Activated CD8-positive, alpha-beta T cell treated with anti-CD3 and anti-CD28 coated beads, Interleukin-2, amount 10 ng/mL, durations not matched to agents 7 days and 5 days (primary cell): ENCODE measurements around the gene FIZ1. TPM values are rescaled to one million over a fixed set of nuclear protein-coding genes. Genes with fewer than 3 reads are reported as not detected.

Experiments
- ATAC-seq: fragments of 150-1000 bp; cut with Tn5 transposase; one replicate; pipeline ENCODE4 v1.10.0; 2021; ENCODE audit warnings: moderate library complexity
- CTCF ChIA-PET: fragments of 350-600 bp; sonication (Branson Sonifier 250); formaldehyde crosslinking; loops from one replicate; lab custom pipeline; 2021; ENCODE audit warnings: antibody characterized with exemption; lab: Charles Lee
- POLR2A ChIA-PET: fragments of 350-600 bp; sonication (Branson Sonifier 250); formaldehyde crosslinking; loops from one replicate; lab custom pipeline; 2021; ENCODE audit warnings: antibody characterized with exemption; lab: Charles Lee
- DNase-seq: peaks from one replicate; pipeline ENCODE4 v3.0.0-alpha.2; 2020
- H3K27ac Mint-ChIP-seq: one replicate; pipeline ENCODE4 v1.8.0; 2021; ENCODE audit warnings: mild to moderate bottlenecking, mixed read lengths
- H3K27me3 Mint-ChIP-seq: one replicate; pipeline ENCODE4 v1.8.0; 2021; ENCODE audit warnings: low read depth, mixed read lengths
- H3K36me3 Mint-ChIP-seq: one replicate; pipeline ENCODE4 v1.8.0; 2021; ENCODE audit warnings: low read depth, mixed read lengths
- H3K4me1 Mint-ChIP-seq: one replicate; pipeline ENCODE4 v1.8.0; 2021; ENCODE audit warnings: low read depth, mixed read lengths
- H3K4me3 Mint-ChIP-seq: one replicate; pipeline ENCODE4 v1.8.0; 2021; ENCODE audit warnings: mild to moderate bottlenecking, mixed read lengths
- H3K9me3 Mint-ChIP-seq: one replicate; pipeline ENCODE4 v1.8.0; 2022; ENCODE audit warnings: mixed read lengths; ENCODE audit not compliant: insufficient read depth
- total RNA-seq, 2 experiments: library from RNA; stranded (reverse); gene quantifications; one replicate each; pipeline ENCODE4 v1.2.3, GENCODE V29; 2021

The FIZ1 gene
- total RNA-seq, 2 experiments from 2014 or later = 13.6 to 13.7 TPM

DNA sequence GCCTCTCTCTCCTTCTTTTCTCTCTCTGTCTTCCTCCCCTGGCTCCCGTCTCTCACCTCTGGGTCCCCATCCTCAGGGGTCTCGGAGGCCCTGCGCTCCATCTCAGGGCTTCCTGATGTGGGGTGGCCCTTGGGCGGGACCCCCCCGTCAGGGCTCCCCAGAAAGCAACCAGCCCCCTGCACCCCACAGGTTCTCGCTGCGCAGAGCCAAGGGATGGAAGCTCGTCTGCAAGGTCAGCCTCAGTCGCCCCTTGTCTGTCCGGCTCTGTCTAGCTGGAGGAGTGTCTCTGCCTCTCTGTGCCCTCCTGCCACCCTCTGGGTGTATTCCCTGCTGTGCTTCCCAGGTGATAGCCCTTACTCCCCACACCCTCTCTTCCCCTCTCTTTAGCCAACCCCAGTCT lies 53.9 kb downstream of the FIZ1 start, which contains the start of gene SBK3:
TSS of gene SBK3 (minus strand) at position 101 of the 400 bp plus-strand sequence. CDS start at position 101, 0 bp downstream.
- Mint-ChIP-seq H3K27me3 (peaks cover 3% of the 10 kb centered on the region), H3K4me3 (no peak within 1 kb of the TSS), H3K4me1 (no peaks in the 10 kb centered on the region), H3K36me3 (no peaks in the 10 kb centered on the region), H3K27ac (no peak within 1 kb of the TSS), H3K9me3 (no peaks in the 10 kb centered on the region)
- ChIA-PET POLR2A (no interaction called here), CTCF (no interaction called here)
- no peak for ATAC-seq
- DNase-seq = no peak

DNA sequence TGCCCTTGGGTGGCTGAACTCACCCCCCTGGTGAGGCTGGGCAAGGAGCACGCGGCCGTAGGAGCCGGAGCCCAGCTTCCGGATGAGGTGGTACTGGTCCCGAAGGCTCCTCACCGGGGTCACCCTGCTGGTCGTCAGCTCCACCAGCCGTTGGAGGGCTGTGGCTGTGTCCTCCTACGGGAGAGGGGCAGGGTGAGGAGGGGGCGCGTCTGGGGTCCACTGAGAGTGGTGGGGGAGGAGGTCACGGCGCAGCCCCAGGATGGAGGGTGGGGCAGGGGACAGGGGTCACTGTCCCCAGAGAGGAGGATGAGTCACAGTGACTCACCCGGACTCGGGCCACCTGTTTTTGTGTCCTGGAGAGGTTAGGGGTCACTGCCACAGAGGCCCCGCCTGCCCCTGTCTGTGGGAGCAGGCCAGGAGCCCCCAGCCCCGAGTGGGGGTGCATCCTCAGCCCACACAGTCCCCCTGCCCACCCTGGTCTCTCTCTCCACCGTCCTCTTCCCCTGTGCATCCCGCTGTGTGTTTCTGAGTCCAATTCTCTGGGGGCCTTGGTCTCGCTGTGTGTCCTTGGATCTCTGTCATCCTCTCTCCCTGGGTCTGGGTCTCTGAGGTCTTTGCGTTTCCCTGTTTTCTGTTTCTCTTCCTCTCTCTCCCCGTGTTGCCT lies 54.4 kb downstream of the FIZ1 start:
- H3K36me3 Mint-ChIP-seq = no peaks in the 10 kb centered on the region
- H3K4me3 Mint-ChIP-seq = no peak overlapping the region
- H3K27ac Mint-ChIP-seq = no peak overlapping the region
- no peaks in the 10 kb centered on the region for H3K4me1 Mint-ChIP-seq
- DNase-seq (no peak), ATAC-seq (no peak)
- no peaks in the 10 kb centered on the region for H3K9me3 Mint-ChIP-seq
- ChIA-PET POLR2A (no interaction called here), CTCF (no interaction called here)
- peaks cover 3% of the 10 kb centered on the region for H3K27me3 Mint-ChIP-seq

DNA sequence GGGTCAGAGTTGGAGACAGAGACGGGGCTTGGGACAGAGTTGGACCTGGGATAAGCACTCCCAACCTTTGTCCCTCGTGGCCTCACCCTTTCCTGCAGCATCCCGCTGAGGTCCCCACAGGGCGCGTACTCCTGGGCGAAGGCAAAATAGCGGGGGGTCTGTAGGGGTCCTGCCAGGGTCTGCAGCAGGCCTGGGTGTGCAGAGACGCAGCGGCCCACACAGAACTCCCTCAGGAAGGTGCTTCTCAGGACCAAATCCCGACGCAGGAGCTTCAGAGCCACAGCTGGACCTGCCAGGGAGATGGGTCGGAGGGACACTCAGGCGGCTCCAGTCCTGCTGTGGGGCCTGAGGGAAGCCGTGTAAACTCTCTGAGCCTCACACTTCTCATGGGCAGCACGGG lies 55.3 kb downstream of the FIZ1 start:
- CTCF ChIA-PET = no interaction called here
- no peaks in the 10 kb centered on the region for H3K9me3 Mint-ChIP-seq

DNA sequence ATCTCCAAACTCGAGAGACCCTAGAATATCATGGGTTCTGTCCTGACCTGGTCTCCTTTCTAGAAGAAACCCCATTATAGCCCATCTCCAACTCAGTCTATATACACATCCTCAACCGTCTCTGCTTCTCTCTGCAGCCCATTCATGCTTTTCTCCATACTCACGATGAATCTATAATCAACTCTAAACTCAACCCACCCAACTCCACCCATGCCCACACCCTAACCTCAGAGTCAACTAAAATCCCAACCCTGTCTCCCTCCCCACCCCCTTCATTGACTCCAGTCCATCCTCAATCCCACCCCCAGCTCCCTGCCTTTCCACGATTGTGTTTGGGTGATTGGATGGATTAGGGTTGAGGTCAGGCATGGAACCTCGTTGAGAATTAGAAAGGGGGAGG lies 55.8 kb downstream of the FIZ1 start:
- Mint-ChIP-seq H3K4me1 (no peaks in the 10 kb centered on the region), H3K36me3 (no peaks in the 10 kb centered on the region), H3K27me3 (peaks cover 3% of the 10 kb centered on the region), H3K9me3 (no peaks in the 10 kb centered on the region), H3K4me3 (no peak overlapping the region), H3K27ac (no peak overlapping the region)
- no peak for ATAC-seq
- DNase-seq = no peak
- ChIA-PET CTCF (no interaction called here), POLR2A (no interaction called here)

More for the DNA sequence above, 55.3 kb downstream of the FIZ1 start:
- Mint-ChIP-seq H3K27me3 (peaks cover 3% of the 10 kb centered on the region), H3K36me3 (no peaks in the 10 kb centered on the region), H3K4me1 (no peaks in the 10 kb centered on the region), H3K4me3 (no peak overlapping the region), H3K27ac (no peak overlapping the region)
- no peak for DNase-seq
- no peak for ATAC-seq
- POLR2A ChIA-PET = no interaction called here

DNA sequence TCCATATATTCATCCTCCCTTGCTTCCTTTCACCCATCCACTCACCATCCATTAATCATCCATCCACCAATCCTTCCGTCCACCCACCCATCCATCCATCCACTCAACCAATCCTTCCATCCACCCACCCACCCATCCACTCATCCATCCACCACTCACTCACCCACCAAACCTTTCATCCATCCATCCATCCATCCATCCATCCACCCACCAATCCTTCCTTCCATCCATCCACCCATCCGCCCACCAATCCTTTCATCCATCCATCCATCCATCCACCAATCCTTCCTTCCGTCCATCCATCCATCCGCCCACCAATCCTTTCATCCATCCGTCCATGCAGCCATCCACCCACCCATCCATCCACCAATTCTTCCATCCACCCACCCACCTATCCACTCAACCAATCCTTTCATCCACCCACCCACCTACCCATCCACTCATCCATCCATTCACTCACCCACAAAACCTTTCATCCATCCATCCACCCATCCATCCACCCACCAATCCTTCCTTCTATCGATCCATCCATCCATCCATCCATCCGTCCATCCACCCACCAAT lies 56.9 kb downstream of the FIZ1 start:
- ChIA-PET POLR2A (no interaction called here), CTCF (no interaction called here)
- DNase-seq = no peak
- Mint-ChIP-seq H3K27me3 (peaks cover 2% of the 10 kb centered on the region), H3K27ac (no peak overlapping the region), H3K36me3 (no peaks in the 10 kb centered on the region), H3K9me3 (no peaks in the 10 kb centered on the region), H3K4me1 (no peaks in the 10 kb centered on the region), H3K4me3 (no peak overlapping the region)
- ATAC-seq = no peak

Other genes with a start within 250 kb of the FIZ1 start
- gene COX6B2, start 244.8 kb downstream of the FIZ1 start, total RNA-seq = under 1 TPM in 1 of 2 experiments, not detected in 1; 0.34 TPM
- not detected for gene GARIN5B, start 236.3 kb downstream of the FIZ1 start, total RNA-seq
- under 1 TPM; 0.26 to 0.34 TPM for gene IL11, start 229.1 kb downstream of the FIZ1 start, total RNA-seq
- gene TMEM190, start 222.7 kb downstream of the FIZ1 start, total RNA-seq = not detected
- 10 to 100 TPM; 23.6 to 26.7 TPM for gene TMEM238, start 215.2 kb downstream of the FIZ1 start, total RNA-seq
- gene RPL28, start 213.6 kb downstream of the FIZ1 start, total RNA-seq = 1,000 to 10,000 TPM; 2,948 to 3,082 TPM
- 100 to 1,000 TPM; 333 to 353 TPM for gene UBE2S, start 191.7 kb downstream of the FIZ1 start, total RNA-seq
- gene SHISA7, start 156.2 kb downstream of the FIZ1 start, total RNA-seq = not detected
- 10 to 100 TPM; 31.9 to 32.1 TPM for gene ISOC2, start 137.9 kb downstream of the FIZ1 start, total RNA-seq
- gene C19orf85, start 134.8 kb downstream of the FIZ1 start, total RNA-seq = not detected
- 10 to 100 TPM; 10.2 to 11.6 TPM for gene ZNF628, start 122.9 kb downstream of the FIZ1 start, total RNA-seq
- gene NAT14, start 114.3 kb downstream of the FIZ1 start, total RNA-seq = 10 to 100 TPM; 16.2 to 16.4 TPM
- gene SSC5D, start 111.1 kb downstream of the FIZ1 start, total RNA-seq = under 1 TPM; 0.50 to 0.55 TPM
- gene SBK2, start 62.4 kb downstream of the FIZ1 start, total RNA-seq = not detected
- not detected for gene SBK3, start 54.0 kb downstream of the FIZ1 start, total RNA-seq
- 1 to 10 TPM; 5.6 to 6.2 TPM for gene ZNF579, start 18.7 kb downstream of the FIZ1 start, total RNA-seq
- gene ZNF524, start 771 bp upstream of the FIZ1 start, total RNA-seq = 10 to 100 TPM; 21.9 to 25.2 TPM
- 10 to 100 TPM; 14.8 to 15.8 TPM for gene ZNF865, start 6.1 kb upstream of the FIZ1 start, total RNA-seq
- gene ZNF784, start 25.0 kb upstream of the FIZ1 start, total RNA-seq = 1 to 10 TPM; 5.2 to 5.3 TPM
- gene ZNF580, start 41.5 kb upstream of the FIZ1 start, total RNA-seq = 10 to 100 TPM; 30.2 to 32.1 TPM
- gene ZNF581, start 44.1 kb upstream of the FIZ1 start, total RNA-seq = 10 to 100 TPM; 22.7 to 24.4 TPM
- gene CCDC106, start 48.7 kb upstream of the FIZ1 start, total RNA-seq = 1 to 10 TPM; 8.7 to 9.4 TPM
- gene U2AF2, start 55.5 kb upstream of the FIZ1 start, total RNA-seq = 100 to 1,000 TPM; 296 to 321 TPM
- gene EPN1, start 75.7 kb upstream of the FIZ1 start, total RNA-seq = 10 to 100 TPM; 63.6 to 67.0 TPM
- not detected for gene NLRP9, start 138.9 kb upstream of the FIZ1 start, total RNA-seq
- not detected for gene RFPL4A, start 159.6 kb upstream of the FIZ1 start, total RNA-seq
- gene RFPL4AL1, start 169.6 kb upstream of the FIZ1 start, total RNA-seq = not detected
- not detected for gene NLRP11, start 232.5 kb upstream of the FIZ1 start, total RNA-seq
- gene NLRP4, start 237.0 kb upstream of the FIZ1 start, total RNA-seq = not detected